Measurements from ENCODE around the gene FHDC1.

GRCh38 chr4:152935631-152936445, at the start of gene FHDC1:
- TF ChIP-seq POLR2A (IDR thresholded peaks at IDR 0.05): peak in 2 of 4 donors; percentile 27 to 70
- TF ChIP-seq CTCF (IDR thresholded peaks at IDR 0.05): peak in 3 of 6 experiments; percentile 8 to 33 (median 26)

All from esophagus squamous epithelium (tissue), 4 donors.